GM21619 (cell line): ENCODE results near the gene LRP2.

Source experiments
- ATAC-seq: cut with Tn5 transposase; IDR thresholded peaks from one replicate; pipeline ENCODE4 v1.9.1; 2021; ENCODE audit not compliant: unreplicated experiment

Gene LRP2

GRCh38 chr2:169247211-169247610 lies 115.1 kb downstream of the LRP2 start:
- ATAC-seq: no peak

GRCh38 chr2:169240405-169240804 lies 121.9 kb downstream of the LRP2 start:
- ATAC-seq: no peak

- ATAC-seq: no peak
Measured at GRCh38 chr2:169237939-169238338, 124.4 kb downstream of the LRP2 start.

- no peak for ATAC-seq
Measured at GRCh38 chr2:169237286-169237685, 125.0 kb downstream of the LRP2 start.

- ATAC-seq: no peak
Measured at GRCh38 chr2:169232551-169233154, 129.7 kb downstream of the LRP2 start.

- no peak for ATAC-seq
Measured at GRCh38 chr2:169230204-169230603, 132.1 kb downstream of the LRP2 start.

GRCh38 chr2:169229590-169229989 lies 132.7 kb downstream of the LRP2 start:
- ATAC-seq: no peak

GRCh38 chr2:169225906-169226305 lies 136.4 kb downstream of the LRP2 start:
- ATAC-seq: no peak

- no peak for ATAC-seq
Measured at GRCh38 chr2:169225233-169225750, 137.0 kb downstream of the LRP2 start.

GRCh38 chr2:169222665-169223064 lies 139.7 kb downstream of the LRP2 start:
- peak; percentile 89 for ATAC-seq

GRCh38 chr2:169221745-169222369 lies 140.5 kb downstream of the LRP2 start:
- no peak for ATAC-seq

- ATAC-seq: no peak
Measured at GRCh38 chr2:169210917-169211316, 151.4 kb downstream of the LRP2 start.

- no peak for ATAC-seq
Measured at GRCh38 chr2:169208026-169208425, 154.3 kb downstream of the LRP2 start.

- no peak for ATAC-seq
Measured at GRCh38 chr2:169205176-169205575, 157.2 kb downstream of the LRP2 start.

GRCh38 chr2:169203952-169204351 lies 158.4 kb downstream of the LRP2 start:
- ATAC-seq: no peak

- ATAC-seq: no peak
Measured at GRCh38 chr2:169200756-169201155, 161.6 kb downstream of the LRP2 start.

GRCh38 chr2:169193618-169194017 lies 168.7 kb downstream of the LRP2 start:
- ATAC-seq: no peak

- no peak for ATAC-seq
Measured at GRCh38 chr2:169190197-169190775, 172.0 kb downstream of the LRP2 start.

- no peak for ATAC-seq
Measured at GRCh38 chr2:169189132-169189531, 173.2 kb downstream of the LRP2 start.

GRCh38 chr2:169185711-169186110 lies 176.6 kb downstream of the LRP2 start:
- no peak for ATAC-seq

- ATAC-seq: no peak
Measured at GRCh38 chr2:169184074-169184473, 178.3 kb downstream of the LRP2 start.

- no peak for ATAC-seq
Measured at GRCh38 chr2:169182573-169182972, 179.8 kb downstream of the LRP2 start.
